GM12878 (cell line): Measurements from ENCODE around the gene PKNOX1.

Experiments used
- CREB1 ChIP-seq: IDR thresholded peaks from 2 replicates; pipeline ENCODE4 v1.6.1; 2012; ENCODE audit warnings: low read depth, mild to moderate bottlenecking, inconsistent platforms
- CTCF ChIP-seq, 3 experiments: IDR thresholded peaks in 2 of 3; conservative IDR thresholded peaks in 1 of 3; 2 replicates each; pipeline ENCODE4 v1.5.1; 2011; ENCODE audit warnings: low read depth in 3 of 3, low read length in 3 of 3, mild to moderate bottlenecking in 3 of 3, control low read depth in 2 of 3, moderate library complexity in 2 of 3, inconsistent platforms in 1 of 3, mixed read lengths in 1 of 3; ENCODE audit not compliant: control insufficient read depth in 2 of 3, insufficient read depth in 1 of 3; ENCODE audit errors: extremely low read depth in 1 of 3
- EP300 ChIP-seq, 2 experiments: fragments of 150-350 bp in 1 of 2; IDR thresholded peaks; 2 replicates each; pipeline ENCODE4 v1.6.1; 2011 to 2012; ENCODE audit warnings: low read depth in 2 of 2, low read length in 2 of 2, borderline replicate concordance in 1 of 2, improper control_type of control experiment in 1 of 2, inconsistent platforms in 1 of 2; ENCODE audit not compliant: control insufficient read depth in 1 of 2
- EZH2 ChIP-seq: IDR thresholded peaks from 2 replicates; pipeline ENCODE4 v1.6.1; 2012; ENCODE audit warnings: low read depth, mild to moderate bottlenecking, control low read depth, inconsistent platforms, low read length, borderline replicate concordance; ENCODE audit not compliant: control insufficient read depth
- GABPA ChIP-seq: IDR thresholded peaks from 2 replicates; pipeline ENCODE4 v1.6.1; 2014; ENCODE audit warnings: antibody characterized with exemption, low read depth, mild to moderate bottlenecking, inconsistent platforms
- GATAD2B ChIP-seq: fragments of 450-650 bp; conservative IDR thresholded peaks from 2 replicates; pipeline ENCODE4 v1.6.1; 2017; ENCODE audit warnings: low read depth, mild to moderate bottlenecking, moderate library complexity
- HDAC2 ChIP-seq: fragments of 200-600 bp; sonication (generic); IDR thresholded peaks from 2 replicates; pipeline ENCODE4 v1.6.1; 2017
- MAX ChIP-seq: IDR thresholded peaks from 2 replicates; pipeline ENCODE4 v1.6.1; 2012; ENCODE audit warnings: low read depth, low read length, improper control_type of control experiment
- RCOR1 ChIP-seq: conservative IDR thresholded peaks from 2 replicates; pipeline ENCODE4 v1.6.1; 2012; ENCODE audit warnings: low read depth, low read length, improper control_type of control experiment
- SMC3 ChIP-seq: IDR thresholded peaks from 2 replicates; pipeline ENCODE4 v1.6.1; 2011; ENCODE audit warnings: low read length, improper control_type of control experiment, borderline replicate concordance
- TARDBP ChIP-seq: IDR thresholded peaks from 2 replicates; pipeline ENCODE4 v1.6.1; 2016; ENCODE audit warnings: borderline replicate concordance
- TCF3 ChIP-seq: IDR thresholded peaks from 2 replicates; pipeline ENCODE4 v1.6.1; 2012; ENCODE audit warnings: low read depth, mild to moderate bottlenecking, low read length, borderline replicate concordance; ENCODE audit not compliant: insufficient read depth
- TCF7 ChIP-seq: IDR thresholded peaks from 2 replicates; pipeline ENCODE4 v1.6.1; 2014; ENCODE audit warnings: antibody characterized with exemption, borderline replicate concordance
- YY1 ChIP-seq: IDR thresholded peaks from 2 replicates; pipeline ENCODE4 v1.6.1; 2011; ENCODE audit warnings: low read depth, mild to moderate bottlenecking, low read length

GRCh38 chr21:42956824-42957630 lies 17.3 kb upstream of the PKNOX1 start:
- TF ChIP-seq EZH2 (no peak), CTCF (IDR thresholded peaks at IDR 0.05 in 2 of 3, conservative IDR thresholded peaks at IDR 0.05 in 1 of 3; ENCODE audit: control insufficient read depth in 2 of 3, extremely low read depth in 1 of 3, insufficient read depth in 1 of 3, low read depth in 3 of 3, low read length in 3 of 3) (no peak), TCF3 (no peak), RCOR1 (no peak), GATAD2B (no peak), MAX (no peak), YY1 (no peak), GABPA (no peak), CREB1 (no peak), TCF7 (no peak), TARDBP (no peak), EP300 (IDR thresholded peaks at IDR 0.05; ENCODE audit: borderline replicate concordance in 1 of 2, control insufficient read depth in 1 of 2, low read depth in 2 of 2, low read length in 2 of 2) (no peak), SMC3 (no peak), HDAC2 (no peak)
